GM21423 (cell line): ENCODE data around the gene EPN1.

Experiments
- ATAC-seq: cut with Tn5 transposase; IDR thresholded peaks from one replicate; pipeline ENCODE4 v1.9.1; 2021; ENCODE audit warnings: mild to moderate bottlenecking, moderate library complexity; ENCODE audit not compliant: unreplicated experiment

The EPN1 gene

DNA sequence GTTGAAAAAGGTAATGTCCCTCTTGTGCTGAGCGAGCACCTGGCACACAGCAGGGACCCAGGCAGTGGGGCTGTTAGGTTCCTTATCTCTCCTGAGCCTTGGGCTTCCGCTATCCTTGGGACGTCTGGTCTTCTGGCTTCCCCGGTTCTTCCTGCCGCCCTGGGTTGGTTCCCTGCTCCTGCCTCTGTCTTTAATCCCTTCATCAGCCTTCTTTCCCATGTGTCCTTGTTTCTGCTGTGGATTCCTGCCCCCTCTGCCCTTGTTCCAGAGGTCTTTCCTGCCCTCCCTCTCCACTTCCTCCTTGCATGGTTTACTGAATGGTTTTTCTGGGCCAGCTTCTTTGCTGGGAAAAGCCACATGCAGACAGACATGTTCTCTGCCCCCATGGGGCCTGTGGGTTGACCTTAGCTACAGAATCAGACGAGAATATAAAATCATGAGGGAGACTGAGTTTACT is 2.6 kb downstream of the EPN1 start:
- ATAC-seq: no peak

DNA sequence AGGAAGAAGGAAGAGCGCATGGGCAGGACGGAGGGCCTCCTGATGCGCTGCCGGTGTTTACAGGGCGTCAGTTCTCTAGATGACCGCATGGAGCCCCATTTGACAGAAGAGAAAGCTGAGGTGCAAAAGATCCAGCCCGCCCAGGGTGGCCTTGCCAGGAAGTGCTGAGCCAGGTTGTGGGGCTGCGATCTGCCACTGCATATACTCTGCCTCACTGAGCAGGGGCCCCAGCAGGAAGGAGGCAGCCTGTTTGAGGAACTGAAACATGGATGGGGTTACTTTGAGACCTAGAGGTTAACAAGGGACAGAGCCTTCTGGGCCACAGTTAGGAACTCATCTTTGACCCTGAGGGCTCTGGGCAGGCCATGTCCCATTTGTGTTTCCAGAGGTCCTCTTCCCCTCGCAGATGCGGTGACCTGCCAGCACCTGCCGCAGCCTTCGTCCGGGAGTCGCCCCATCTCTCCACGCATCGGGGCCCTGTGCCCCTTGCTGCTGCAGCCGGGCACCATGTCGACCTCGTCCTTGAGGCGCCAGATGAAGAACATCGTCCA is 3.2 kb downstream of the EPN1 start:
- ATAC-seq: peak; percentile 71

GRCh38 chr19:55679343-55680257 is 4.6 kb downstream of the EPN1 start:
- no peak for ATAC-seq

DNA sequence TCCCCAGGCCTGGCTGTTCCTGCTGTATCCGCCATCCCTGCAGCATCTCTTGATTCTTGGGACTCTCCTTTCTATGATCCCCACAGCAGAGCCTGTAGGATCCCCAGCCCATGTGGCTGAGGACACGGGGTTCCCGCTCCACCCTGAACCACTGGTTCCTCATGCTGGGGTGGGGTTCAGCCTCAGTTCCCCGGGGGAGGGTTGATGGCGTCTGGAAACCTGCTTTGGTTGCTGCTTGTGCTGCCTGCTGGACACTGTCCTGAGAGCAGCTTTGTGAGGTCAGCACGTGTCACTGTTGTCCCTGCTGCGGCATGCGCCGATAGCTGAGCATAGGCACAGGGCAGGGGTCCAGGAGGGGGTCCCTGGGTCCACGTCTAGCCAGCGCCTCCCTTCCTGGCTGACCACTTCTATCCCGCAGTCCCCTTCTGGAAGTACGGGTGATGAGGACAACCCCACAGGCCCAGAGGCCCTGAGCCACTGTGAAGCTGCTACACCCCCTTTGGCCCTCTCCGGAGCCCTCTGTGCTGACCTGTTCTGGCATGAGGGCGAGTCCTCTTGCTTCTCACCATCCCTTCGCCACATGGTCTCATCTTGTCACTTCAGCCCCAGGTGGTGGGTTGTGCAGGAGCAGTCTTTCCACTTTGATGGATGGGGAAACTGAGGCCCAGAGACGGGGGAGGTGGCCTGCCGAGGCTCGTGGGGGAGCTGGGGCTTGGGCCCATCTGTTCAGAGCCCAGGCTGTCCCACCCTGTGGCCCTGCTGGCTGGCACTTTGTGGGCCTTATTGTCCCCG is 5.5 kb downstream of the EPN1 start:
- no peak for ATAC-seq

DNA sequence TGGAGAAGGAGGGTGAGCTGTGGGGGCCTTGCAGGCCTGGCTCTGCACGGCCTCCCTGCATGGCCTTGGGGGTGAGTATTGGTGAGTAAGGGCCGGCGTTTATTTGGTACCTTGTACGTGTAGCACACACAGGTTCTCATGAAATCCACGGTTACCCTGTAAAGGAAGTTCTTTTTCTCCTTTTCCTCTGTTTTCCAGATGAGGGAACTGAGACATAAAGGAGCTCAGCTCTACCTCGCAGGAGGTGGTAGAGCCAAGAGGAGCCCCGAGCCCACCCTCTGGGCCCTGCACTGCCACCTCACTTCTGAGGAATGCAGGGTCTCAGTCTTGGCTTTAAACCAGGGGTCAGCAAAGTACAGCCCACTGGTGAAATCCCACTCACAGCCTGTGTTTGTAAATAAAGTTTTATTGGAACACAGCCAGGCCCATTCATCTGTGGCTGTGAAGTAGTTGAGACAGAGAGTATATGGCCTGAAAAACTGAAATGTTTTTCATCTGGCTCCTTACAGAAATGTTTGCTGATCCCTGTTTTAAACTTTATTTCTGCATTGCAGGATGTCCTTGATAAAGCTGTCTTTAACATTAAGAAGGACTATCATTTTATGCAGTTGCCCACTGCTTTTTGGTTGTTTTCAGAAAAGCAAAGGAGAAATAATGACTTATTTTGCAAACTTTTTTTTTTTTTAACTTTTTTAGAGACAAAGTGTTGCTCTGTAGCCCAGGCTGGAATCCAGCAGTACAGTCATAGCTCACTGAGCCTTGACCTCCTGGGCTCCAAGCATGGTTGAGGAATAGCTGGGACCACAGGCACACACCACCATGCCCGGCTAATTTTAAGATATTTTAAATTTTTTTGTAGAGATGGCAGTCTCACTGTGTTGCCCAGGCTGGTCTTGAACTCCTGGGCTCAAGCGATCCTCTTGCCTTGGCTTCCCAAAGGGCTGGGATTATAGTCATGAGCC is 6.4 kb downstream of the EPN1 start:
- no peak for ATAC-seq

DNA sequence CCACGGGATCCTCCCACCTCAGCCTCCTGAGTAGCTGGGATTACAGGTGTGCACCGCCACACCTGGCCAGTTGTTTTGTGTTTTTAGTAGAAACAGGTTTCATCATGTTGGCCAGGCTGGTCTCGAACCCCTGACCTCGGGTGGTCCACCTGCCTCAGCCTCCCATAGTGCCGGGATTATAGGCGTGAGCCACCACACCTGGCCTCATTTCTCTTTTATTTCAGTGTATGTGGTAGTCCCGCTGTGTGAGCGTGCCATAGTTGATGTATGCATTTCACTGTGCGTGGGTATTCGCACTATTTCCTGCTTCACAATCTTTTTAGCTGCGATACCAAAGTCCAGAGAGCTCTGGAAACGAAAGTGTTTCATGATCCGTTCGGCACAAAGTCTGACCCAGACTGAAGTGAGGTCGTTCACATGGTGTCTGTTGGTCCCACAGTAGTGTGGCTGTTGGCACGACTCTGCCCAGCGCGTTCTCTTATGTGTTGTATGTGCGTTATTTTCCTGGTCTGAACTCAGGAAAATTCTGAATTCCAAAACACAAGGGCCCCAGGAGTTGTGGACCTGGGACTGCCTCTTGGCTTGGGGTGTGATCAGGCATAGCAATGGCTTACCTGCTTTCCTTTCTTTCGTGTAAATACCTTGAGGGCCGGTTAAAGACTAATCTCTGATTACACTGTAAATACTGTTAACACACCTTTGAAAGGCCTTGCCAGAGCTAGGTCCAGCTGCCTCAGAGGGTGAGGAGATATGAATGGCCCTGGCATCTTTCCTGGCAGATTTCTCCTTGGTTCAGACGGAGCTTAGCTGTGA is 8.6 kb downstream of the EPN1 start:
- ATAC-seq: no peak

DNA sequence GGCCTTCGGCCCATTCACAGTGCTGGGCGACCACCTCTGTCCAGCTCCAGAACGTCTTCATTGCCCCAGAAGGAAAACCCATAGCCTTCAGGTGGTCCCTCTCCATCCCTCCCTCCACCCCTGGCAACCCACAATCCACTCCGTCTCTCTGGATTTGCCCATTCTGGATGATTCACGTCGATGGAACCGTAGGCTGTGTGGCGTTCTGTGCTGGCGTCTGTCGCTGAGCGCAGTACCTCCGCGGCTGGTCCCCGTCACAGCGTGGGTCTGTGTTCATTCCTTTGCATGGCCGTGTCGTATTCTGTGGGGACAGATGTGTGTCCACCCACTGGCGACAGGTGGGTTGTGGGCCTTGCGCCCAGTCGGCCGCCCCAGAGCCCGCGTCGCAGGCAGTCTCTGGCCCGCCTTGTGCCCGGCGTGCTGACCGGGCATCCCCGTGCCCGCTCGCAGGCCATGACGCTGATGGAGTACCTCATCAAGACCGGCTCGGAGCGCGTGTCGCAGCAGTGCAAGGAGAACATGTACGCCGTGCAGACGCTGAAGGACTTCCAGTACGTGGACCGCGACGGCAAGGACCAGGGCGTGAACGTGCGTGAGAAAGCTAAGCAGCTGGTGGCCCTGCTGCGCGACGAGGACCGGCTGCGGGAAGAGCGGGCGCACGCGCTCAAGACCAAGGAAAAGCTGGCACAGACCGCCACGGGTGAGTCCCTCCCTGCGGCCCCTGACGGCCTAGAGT is 10.1 kb downstream of the EPN1 start:
- ATAC-seq: no peak

DNA sequence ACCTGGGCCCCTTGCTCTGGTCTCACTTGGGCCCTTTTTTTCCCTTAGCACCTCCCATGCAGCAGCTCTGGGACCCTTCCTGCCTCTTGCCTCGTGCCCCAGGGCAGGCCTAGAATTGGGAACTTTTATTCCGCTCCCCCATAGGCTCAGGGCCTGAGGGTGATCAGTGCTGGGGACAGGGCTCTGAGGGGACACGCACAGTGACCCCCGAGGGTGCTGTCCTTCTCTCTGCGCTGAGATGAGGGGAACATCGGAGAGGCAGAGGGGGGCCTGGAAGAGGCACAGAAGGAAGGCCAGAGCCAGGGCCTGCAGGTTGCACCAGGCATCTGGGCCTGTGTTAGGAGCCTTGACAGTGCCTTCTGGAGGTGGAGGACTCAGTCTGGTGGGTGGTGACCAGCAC is 10.8 kb downstream of the EPN1 start:
- ATAC-seq: no peak

DNA sequence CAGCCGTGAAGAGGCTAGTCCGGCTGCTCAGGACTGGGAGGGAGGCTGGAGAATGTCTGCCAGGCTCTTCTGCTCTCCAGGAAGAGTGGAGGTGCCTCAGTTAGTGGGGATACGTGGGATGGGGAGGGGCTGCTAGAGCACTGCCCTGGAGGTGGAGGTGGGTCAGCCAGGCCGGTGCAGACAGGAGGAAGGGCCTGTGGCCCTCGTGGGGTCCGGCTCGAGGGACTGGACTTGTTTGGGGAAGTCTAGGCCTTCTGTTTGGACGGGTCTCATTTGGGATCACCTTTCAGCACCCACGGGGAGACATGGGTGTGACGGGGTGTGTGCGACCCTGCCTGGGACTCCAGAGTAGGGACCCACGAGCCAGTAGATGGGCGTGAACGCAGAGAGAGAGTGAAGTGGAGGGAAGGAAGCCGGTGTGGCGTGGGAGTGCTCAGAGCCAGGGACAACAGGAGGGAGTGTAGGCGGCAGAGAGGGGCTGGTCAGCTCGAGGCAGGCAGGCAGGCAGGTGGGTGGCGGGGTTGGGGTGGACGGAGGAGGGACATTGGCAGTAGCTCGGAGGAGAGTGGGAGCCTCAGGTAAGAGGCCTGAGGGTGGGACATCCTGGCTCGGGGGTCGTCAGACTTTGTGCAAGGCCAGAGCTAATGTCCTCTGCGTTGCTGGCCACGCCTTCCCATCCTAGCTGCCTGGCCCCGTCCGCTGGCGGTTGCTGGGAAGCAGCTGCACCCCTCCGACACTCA is 11.5 kb downstream of the EPN1 start:
- ATAC-seq: no peak

DNA sequence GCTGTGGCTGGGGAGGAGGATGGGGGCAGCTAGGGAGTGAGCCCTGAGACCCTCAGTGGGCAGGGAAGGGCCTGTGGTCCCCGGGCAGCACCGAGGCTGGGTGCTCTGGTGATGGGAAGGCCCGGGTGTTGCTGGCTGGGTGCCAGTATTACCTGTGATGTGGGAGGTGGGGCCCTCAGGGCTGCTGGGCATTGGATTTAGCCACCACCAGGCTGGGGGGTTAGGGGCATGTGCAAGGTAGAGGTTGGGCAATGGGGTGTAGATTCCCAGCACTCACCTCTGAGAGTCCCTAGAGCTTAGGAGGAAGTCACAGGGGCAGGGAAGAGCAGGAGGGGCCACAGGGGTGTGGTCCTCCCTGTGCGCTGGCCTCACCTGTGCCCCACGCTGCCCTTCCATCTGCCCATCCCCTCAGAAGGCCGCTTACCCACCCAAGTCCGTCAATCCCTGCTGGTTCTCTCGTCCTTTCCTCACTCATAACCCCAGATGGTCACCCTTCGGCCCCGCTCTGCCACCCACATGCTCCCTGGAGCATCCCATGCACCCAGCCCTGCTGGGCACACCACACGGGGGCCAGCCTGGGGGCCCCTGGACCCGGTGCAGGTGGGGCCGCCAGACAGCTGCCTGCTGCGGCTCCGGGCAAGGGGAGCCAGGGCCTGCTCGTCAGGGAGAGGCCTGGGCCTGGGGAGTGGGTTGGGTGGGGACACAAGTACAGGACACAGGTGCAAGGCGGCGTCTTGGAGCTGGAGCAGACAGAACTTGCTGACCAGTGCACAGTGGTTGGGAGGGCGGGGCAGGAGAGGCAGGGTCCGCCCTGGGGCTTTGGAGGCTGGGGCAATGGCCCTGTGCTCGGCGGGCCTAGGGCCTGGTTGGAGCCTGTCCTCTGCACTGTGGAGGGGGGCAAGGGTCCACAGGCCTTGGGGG is 12.5 kb downstream of the EPN1 start:
- no peak for ATAC-seq

- ATAC-seq: no peak
Measured at GRCh38 chr19:55688422-55689218, 13.6 kb downstream of the EPN1 start.

GRCh38 chr19:55689411-55690108 is 14.5 kb downstream of the EPN1 start:
- no peak for ATAC-seq

GRCh38 chr19:55690109-55690768 is 15.2 kb downstream of the EPN1 start:
- no peak for ATAC-seq

GRCh38 chr19:55690769-55691545 is 15.9 kb downstream of the EPN1 start:
- ATAC-seq: no peak
